Smooth muscle cell (in vitro differentiated cells): ENCODE results near the gene PTH2. TPM values are rescaled to one million over a fixed set of nuclear protein-coding genes. Genes with fewer than 3 reads are reported as not detected.

Source experiments
- DNase-seq: peaks from one replicate; lab custom pipeline; 2025; ENCODE audit not compliant: unreplicated experiment; lab: John Stamatoyannopoulos, UW
- H2AFZ ChIP-seq: fragments of 200-600 bp; sonication (generic); 2 replicates; pipeline ENCODE4 v1.6.0; 2016; ENCODE audit warnings: antibody characterized with exemption, low read depth, mild to moderate bottlenecking
- H3F3A ChIP-seq: fragments of 200-600 bp; sonication (generic); 2 replicates; pipeline ENCODE4 v1.6.0; 2017; ENCODE audit warnings: antibody characterized with exemption, low read depth
- H3K27ac ChIP-seq: fragments of 200-600 bp; sonication (generic); 2 replicates; pipeline ENCODE4 v1.5.1; 2016; ENCODE audit warnings: low read depth, mild to moderate bottlenecking
- H3K27me3 ChIP-seq: fragments of 200-600 bp; sonication (generic); 2 replicates; pipeline ENCODE4 v1.6.1; 2016; ENCODE audit warnings: low read depth, mild to moderate bottlenecking
- H3K36me3 ChIP-seq: fragments of 200-600 bp; sonication (generic); 2 replicates; pipeline ENCODE4 v1.5.1; 2016; ENCODE audit warnings: low read depth
- H3K4me1 ChIP-seq: fragments of 200-600 bp; sonication (generic); 2 replicates; pipeline ENCODE4 v1.5.1; 2016; ENCODE audit warnings: low read depth
- H3K4me2 ChIP-seq: fragments of 200-600 bp; sonication (generic); 2 replicates; pipeline ENCODE4 v1.6.0; 2016; ENCODE audit warnings: mild to moderate bottlenecking
- H3K4me3 ChIP-seq: fragments of 200-600 bp; sonication (generic); 2 replicates; pipeline ENCODE4 v1.5.1; 2016; ENCODE audit warnings: mild to moderate bottlenecking
- H3K79me2 ChIP-seq: fragments of 200-600 bp; sonication (generic); 2 replicates; pipeline ENCODE4 v1.6.0; 2016; ENCODE audit warnings: low read depth, mild to moderate bottlenecking
- H3K9ac ChIP-seq: fragments of 200-600 bp; sonication (generic); 2 replicates; pipeline ENCODE4 v1.6.0; 2016; ENCODE audit warnings: low read depth
- H3K9me3 ChIP-seq: fragments of 200-600 bp; sonication (generic); replicated peaks from 2 replicates; pipeline ENCODE4 v1.5.1; 2016; ENCODE audit warnings: low read depth
- H4K20me1 ChIP-seq: fragments of 200-600 bp; sonication (generic); 2 replicates; pipeline ENCODE4 v1.6.0; 2016; ENCODE audit warnings: low read depth
- CTCF ChIP-seq: fragments of 200-600 bp; sonication (generic); IDR thresholded peaks from 2 replicates; pipeline ENCODE4 v1.5.1; 2017; ENCODE audit warnings: borderline replicate concordance, mild to moderate bottlenecking, antibody characterized with exemption; ENCODE audit not compliant: insufficient read depth, poor library complexity, severe bottlenecking
- WGBS: methylation state at CpG from one replicate; pipeline ENCODE4 v1.1.7; 2016; ENCODE audit warnings: low lambda C conversion rate; 5-methylcytosine and 5-hydroxymethylcytosine counted together
- polyA plus RNA-seq: library from polyadenylated mRNA; unstranded; fragments of >200 nt; fragmentation: Nextera tagmentation; extraction: Ambion mirVana; gene quantifications from 2 replicates; pipeline ENCODE4 v1.2.1, GENCODE V29; 2016
- total RNA-seq: library from RNA; depleted of rRNA; stranded (reverse); fragments of >200 nt; gene quantifications from 2 replicates; pipeline ENCODE4 v1.2.3, GENCODE V29; 2014

Gene PTH2
- total and polyA plus RNA-seq, 2 experiments from 2014 or later, result not detected

DNA sequence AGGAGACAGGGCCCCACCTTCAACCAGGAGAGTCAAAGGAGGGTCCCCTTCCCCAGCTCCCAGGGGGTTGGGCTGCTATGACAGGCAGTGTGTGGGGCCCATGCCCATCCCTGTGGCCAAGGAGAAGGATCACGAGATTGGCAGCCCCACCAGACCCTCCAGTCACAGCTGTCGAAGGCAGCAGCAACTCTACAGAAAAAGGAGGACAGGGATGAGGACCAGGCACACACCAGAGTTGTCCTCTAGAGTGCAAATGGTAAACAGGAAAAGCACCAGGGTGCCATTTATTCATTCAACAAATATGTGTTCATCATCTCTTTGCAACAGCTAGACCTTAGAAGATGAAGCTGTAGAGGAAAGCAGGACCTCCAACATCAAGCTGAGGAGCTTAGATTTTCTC lies 4.1 kb downstream of the PTH2 start:
- Histone ChIP-seq H3K79me2 (no peaks in the 10 kb centered on the region), H4K20me1 (no peaks in the 10 kb centered on the region), H3K36me3 (no peaks in the 10 kb centered on the region), H3K27me3 (peaks cover 65% of the 10 kb centered on the region), H3F3A (peaks cover 3% of the 10 kb centered on the region), H2AFZ (no peak overlapping the region), H3K9me3 (no peaks in the 10 kb centered on the region), H3K4me2 (no peak overlapping the region), H3K4me1 (peaks cover 13% of the 10 kb centered on the region), H3K4me3 (no peak overlapping the region), H3K9ac (no peak overlapping the region), H3K27ac (no peak overlapping the region)
- DNase-seq, result no peak
- WGBS, result 90% methylated on average over 2 of the region's 2 CpGs
- no peak for TF ChIP-seq CTCF

DNA sequence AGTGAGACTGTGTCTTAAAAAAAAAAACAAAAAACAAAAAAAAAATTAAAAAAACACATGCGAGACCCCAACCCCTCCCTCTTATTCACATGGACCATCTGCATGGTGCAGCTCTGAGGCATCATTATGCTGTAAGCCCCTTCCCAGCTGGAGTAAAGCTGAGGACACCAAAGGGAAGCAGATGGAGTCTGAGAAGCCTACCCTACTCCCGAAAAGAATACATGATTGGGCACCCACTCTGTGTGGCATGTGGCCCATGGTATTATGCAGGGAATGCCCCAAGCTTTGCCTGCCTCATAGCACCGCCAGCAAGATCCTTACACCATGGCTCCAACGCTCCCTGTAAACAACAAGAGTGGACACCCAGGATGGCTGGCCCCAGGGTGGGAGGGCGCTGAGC lies 4.7 kb downstream of the PTH2 start:
- H3K27me3 ChIP-seq, result peaks cover 59% of the 10 kb centered on the region
- WGBS, result 96% methylated on average over 5 of the region's 5 CpGs

DNA sequence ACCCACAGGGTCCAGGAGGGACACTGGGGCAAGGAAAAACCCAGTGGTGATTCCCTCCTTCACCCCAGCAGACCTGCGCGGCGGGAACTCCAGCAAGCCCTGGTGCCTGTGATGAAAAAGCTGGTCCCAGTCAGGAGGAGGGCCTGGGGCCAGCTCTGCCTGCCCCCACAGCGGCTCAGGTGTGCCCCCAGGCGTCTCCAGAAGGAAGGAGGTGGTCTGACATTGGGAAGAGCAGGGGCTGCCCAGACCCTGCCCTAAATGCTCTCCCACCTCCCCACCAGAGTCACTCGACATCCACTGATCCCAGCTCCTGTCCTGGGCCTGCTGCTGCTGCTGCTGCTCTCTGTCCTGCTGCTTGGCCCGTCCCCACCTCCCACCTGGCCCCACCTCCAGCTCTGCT lies 6.2 kb downstream of the PTH2 start:
- Histone ChIP-seq H4K20me1 (no peaks in the 10 kb centered on the region), H3K4me1 (no peaks in the 10 kb centered on the region), H3K4me3 (no peak overlapping the region), H3K9me3 (no peaks in the 10 kb centered on the region), H3K36me3 (no peaks in the 10 kb centered on the region), H2AFZ (no peak overlapping the region), H3K27ac (no peak overlapping the region), H3K27me3 (peaks cover 45% of the 10 kb centered on the region), H3K4me2 (no peak overlapping the region), H3K79me2 (no peaks in the 10 kb centered on the region), H3F3A (peaks cover 3% of the 10 kb centered on the region), H3K9ac (no peak overlapping the region)
- no peak for TF ChIP-seq CTCF
- DNase-seq, result no peak
- 53% methylated on average over 7 of the region's 7 CpGs for WGBS

More for the DNA sequence above, 4.7 kb downstream of the PTH2 start:
- no peak for TF ChIP-seq CTCF
- Histone ChIP-seq H3K79me2 (no peaks in the 10 kb centered on the region), H4K20me1 (no peaks in the 10 kb centered on the region), H3K4me1 (peaks cover 13% of the 10 kb centered on the region), H3K36me3 (no peaks in the 10 kb centered on the region), H3F3A (peaks cover 3% of the 10 kb centered on the region), H3K4me3 (no peak overlapping the region), H3K9me3 (no peaks in the 10 kb centered on the region), H3K27ac (no peak overlapping the region), H2AFZ (no peak overlapping the region), H3K9ac (no peak overlapping the region), H3K4me2 (no peak overlapping the region)
- DNase-seq, result no peak

DNA sequence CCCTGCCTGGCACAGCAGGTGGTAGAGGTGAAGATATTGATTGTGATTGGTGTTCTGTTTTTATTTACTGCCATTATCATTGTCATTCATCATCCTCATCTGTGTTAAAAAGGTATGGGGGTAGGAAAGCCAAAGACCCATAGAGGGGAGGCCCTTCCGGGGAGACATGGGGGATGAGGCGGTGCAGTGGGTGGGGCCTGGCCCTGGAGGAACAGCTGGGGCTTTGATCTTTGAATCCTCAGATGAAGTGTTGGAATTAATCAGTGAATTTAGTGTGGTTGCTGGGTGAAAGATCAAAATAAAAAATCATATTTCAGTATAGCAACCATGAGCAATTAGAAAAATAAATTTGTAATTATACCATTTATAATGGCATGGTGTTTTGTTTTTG lies 7.4 kb downstream of the PTH2 start:
- H3K27me3 ChIP-seq, result peaks cover 32% of the 10 kb centered on the region
- H4K20me1 ChIP-seq, result no peaks in the 10 kb centered on the region
- H3K4me3 ChIP-seq, result no peak overlapping the region
- no peak for TF ChIP-seq CTCF
- no peak for DNase-seq
- WGBS, result 93% methylated on average over 2 of the region's 2 CpGs
- H2AFZ ChIP-seq, result no peak overlapping the region
- H3K9ac ChIP-seq, result no peak overlapping the region
- no peak overlapping the region for H3K27ac ChIP-seq
- no peaks in the 10 kb centered on the region for H3K4me1 ChIP-seq
- H3F3A ChIP-seq, result peaks cover 3% of the 10 kb centered on the region
- no peaks in the 10 kb centered on the region for H3K36me3 ChIP-seq
- no peak overlapping the region for H3K4me2 ChIP-seq
- no peaks in the 10 kb centered on the region for H3K79me2 ChIP-seq
- no peaks in the 10 kb centered on the region for H3K9me3 ChIP-seq
